Measurements from ENCODE around the gene CHD3. TPM values are rescaled to one million over a fixed set of nuclear protein-coding genes. Genes with fewer than 3 reads are reported as not detected.

CHD3 gene
- total RNA-seq, 1 experiment from 2014 or later = 84.6 TPM

DNA sequence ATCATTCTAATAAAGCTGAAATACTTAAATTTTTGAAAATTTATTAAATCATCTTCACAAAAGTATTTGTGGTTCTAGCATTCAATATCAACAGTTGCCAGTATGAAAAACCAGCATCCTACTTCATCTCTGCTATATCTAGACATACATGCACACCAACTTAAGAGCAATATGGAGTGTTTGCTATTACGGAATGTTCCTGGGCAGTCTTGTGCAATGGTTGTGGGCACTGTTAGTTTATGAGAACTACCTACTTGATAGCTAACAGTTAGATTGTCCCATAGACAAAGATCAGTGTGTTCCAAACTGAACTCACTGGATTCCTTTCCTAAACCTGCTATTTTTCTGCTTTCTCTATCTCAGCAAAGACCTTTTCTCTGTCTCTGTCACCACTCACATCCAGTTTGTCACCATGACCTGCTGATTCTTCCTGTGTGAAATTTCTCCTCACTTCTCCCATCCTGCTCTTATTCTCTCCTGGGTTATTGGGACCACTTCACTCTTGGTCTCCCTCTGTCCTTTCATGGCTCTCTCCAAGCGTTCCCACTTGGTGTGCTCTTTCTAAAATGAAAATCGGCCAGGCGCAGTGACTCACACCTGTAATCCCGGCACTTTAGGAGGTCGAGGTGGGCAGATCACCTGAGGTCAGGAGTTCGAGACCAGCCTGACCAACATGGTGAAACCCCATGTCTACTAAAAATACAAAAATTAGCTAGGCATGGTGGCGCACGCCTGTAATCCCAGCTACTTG is 71.1 kb downstream of the CHD3 start:
- no peak overlapping the region for H3K4me3 ChIP-seq (ENCODE audit: low read depth in 2 of 2, low read length in 2 of 2)
- no peak for DNase-seq (ENCODE audit: low read depth, low spot score)
- H3K9me3 ChIP-seq (ENCODE audit: control insufficient read depth, insufficient read depth, low read depth, low read length) = no peaks in the 10 kb centered on the region
- no peaks in the 10 kb centered on the region for H3K4me1 ChIP-seq (ENCODE audit: control insufficient read depth, insufficient read depth, low read length)
- no peak for ATAC-seq
- no peaks in the 10 kb centered on the region for H3K36me3 ChIP-seq (ENCODE audit: control insufficient read depth, insufficient read depth, low read length)
- POLR2A ChIA-PET = no interaction called here
- intact Hi-C loops (cut with micrococcal nuclease; ENCODE audit: unreplicated experiment) (no loop called here), in situ Hi-C loops (cut with HindIII; ENCODE audit: low pct_unique_long_range_greater_than_20kb, low sequenced_read_pairs) (no loop called here)
- TF ChIP-seq TCF7L2 (IDR thresholded peaks at IDR 0.05; ENCODE audit: low read depth, low read length) (no peak), POLR2AphosphoS5 (IDR thresholded peaks at IDR 0.05; ENCODE audit: low read depth, low read length) (no peak), REST (IDR thresholded peaks at IDR 0.05; ENCODE audit: insufficient read depth in 1 of 2, low read depth in 2 of 2, low read length in 1 of 2) (no peak), CTCF (IDR thresholded peaks at IDR 0.05) (no peak), SIN3A (IDR thresholded peaks at IDR 0.05; ENCODE audit: borderline replicate concordance, insufficient read depth, low read depth, low read length) (no peak)
- BruUV-seq (replicated peaks) = no TSS peak
- CTCF ChIA-PET = no interaction called here
- H3K27ac ChIP-seq (ENCODE audit: low read length) = no peak overlapping the region
- H3K27me3 ChIP-seq (ENCODE audit: control insufficient read depth, insufficient read depth, low read length) = no peaks in the 10 kb centered on the region

- no peaks in the 10 kb centered on the region for H3K9me3 ChIP-seq (ENCODE audit: control insufficient read depth, insufficient read depth, low read depth, low read length)
- H3K36me3 ChIP-seq (ENCODE audit: control insufficient read depth, insufficient read depth, low read length) = no peaks in the 10 kb centered on the region
- H3K4me3 ChIP-seq (ENCODE audit: low read depth in 2 of 2, low read length in 2 of 2) = no peak overlapping the region
- ATAC-seq = no peak
- ChIA-PET POLR2A (interaction anchor here (0.7 kb wide), 1 partner anchor 22 kb away, joined by 3 read pairs; no protein-coding TSS in a partner anchor), CTCF (no interaction called here)
- in situ Hi-C loops (cut with HindIII; ENCODE audit: low pct_unique_long_range_greater_than_20kb, low sequenced_read_pairs) = no loop called here
- intact Hi-C loops (cut with micrococcal nuclease; ENCODE audit: unreplicated experiment) = no loop called here
- no TSS peak for BruUV-seq (replicated peaks)
- no peak for TF ChIP-seq REST (IDR thresholded peaks at IDR 0.05; ENCODE audit: insufficient read depth in 1 of 2, low read depth in 2 of 2, low read length in 1 of 2)
- TF ChIP-seq SIN3A (IDR thresholded peaks at IDR 0.05; ENCODE audit: borderline replicate concordance, insufficient read depth, low read depth, low read length) = no peak
- no peak for TF ChIP-seq CTCF (IDR thresholded peaks at IDR 0.05)
- no peak for TF ChIP-seq POLR2AphosphoS5 (IDR thresholded peaks at IDR 0.05; ENCODE audit: low read depth, low read length)
- no peak for TF ChIP-seq TCF7L2 (IDR thresholded peaks at IDR 0.05; ENCODE audit: low read depth, low read length)
- no peaks in the 10 kb centered on the region for H3K4me1 ChIP-seq (ENCODE audit: control insufficient read depth, insufficient read depth, low read length)
- no peaks in the 10 kb centered on the region for H3K27me3 ChIP-seq (ENCODE audit: control insufficient read depth, insufficient read depth, low read length)
- DNase-seq (ENCODE audit: low read depth, low spot score) = no peak
- no peak overlapping the region for H3K27ac ChIP-seq (ENCODE audit: low read length)
These were observed 72.8 kb downstream of the CHD3 start for GRCh38 chr17:7961421-7961820.
